Activated gamma-delta T cell treated with Interleukin-2 at 50 U/mL for 16 hours (primary cell): Measurements from ENCODE around the gene ITFG2.
"Not testable (repeated sequence)": the region's sequence is repeated elsewhere in the genome, so short reads cannot be mapped to it uniquely, and the experiment has no call there.

Experiments
- DNase-seq: peaks from one replicate; pipeline ENCODE4 v3.0.0-alpha.2; 2020

ITFG2 gene

DNA sequence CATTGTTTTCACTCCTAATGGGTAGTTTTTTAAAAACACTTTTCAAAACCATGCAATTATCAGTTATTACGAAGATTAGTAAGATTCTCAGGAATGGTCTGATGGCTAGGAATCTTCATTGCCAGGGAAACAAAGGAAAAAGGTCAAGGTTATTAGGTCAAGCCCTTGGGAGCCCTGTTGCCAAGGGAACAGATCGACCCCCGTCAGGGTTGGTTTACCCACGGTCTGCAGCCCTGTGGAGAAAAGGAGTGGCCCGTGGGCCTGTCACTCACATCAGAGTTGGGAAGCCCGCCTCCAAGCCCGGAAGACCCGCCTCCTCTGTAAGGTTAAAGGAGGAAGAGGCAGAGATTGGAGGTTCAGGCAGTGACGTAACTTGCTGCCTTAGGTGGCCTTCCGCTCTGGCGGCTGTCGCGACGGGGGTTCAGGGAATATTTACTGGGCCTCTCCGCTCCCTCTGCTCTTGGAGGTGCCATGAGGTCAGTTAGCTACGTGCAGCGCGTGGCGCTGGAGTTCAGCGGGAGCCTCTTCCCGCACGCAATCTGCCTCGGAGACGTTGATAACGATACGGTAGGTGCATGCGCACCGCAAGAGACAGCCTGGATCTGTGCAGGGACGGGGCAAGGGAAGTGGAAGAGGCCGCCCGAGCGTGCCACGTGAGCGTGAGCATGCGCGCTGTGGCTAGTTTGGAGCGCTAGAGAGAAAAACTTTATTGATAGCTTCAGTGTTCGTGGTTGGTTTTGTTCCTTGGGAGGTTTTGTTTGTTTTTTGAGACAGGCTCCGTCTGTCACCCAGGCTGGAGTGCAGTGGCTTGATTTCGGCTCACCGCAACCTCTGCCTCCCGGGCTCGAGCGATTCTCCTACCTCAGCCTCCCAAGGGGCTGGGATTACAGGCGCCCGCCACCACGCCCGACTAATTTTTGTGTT lies at the start of gene ITFG2:
Gene ITFG2 (plus strand): TSS at position 379 of the 924 bp plus-strand sequence. CDS start 93 bp downstream, at position 472.
- peak; percentile 96 for DNase-seq

DNA sequence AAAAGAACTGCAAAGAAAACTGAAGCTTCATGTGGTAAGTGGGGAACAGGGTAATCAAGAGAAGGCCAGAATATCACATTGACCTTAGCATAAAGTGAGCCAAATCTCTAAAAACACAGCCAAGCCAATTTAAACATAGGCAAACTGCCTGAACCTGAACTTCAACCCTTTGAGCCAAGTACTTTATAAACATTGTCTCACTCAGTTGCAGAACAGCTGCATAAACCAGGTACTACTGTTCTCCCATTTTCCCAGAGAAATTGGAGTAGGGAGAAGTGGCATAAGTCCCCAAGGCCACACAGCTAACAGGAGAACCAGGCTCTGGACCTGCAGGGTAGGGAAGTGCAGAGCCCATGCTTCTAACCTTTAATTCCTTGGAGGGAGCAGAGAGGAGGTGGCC lies 48.1 kb upstream of the ITFG2 start:
- DNase-seq, result no peak

DNA sequence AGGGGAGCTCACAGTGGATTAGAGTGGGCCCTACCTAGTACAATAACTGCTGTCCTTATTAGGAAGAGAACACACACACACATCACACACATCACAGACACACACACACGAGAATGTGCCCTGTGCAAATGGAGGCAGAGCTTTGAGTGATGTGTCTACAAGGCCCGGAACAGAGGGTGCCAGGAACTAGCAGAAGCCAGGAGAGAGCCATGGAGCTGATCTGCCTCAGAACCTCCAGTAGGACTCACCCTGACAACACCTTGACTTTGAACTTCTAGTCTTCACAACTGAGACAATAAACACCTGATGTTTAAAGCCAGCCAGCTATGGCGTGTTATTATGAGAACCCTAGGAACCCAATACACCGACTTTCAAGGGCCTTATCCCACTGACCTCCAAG lies 47.4 kb upstream of the ITFG2 start:
- no peak for DNase-seq

DNA sequence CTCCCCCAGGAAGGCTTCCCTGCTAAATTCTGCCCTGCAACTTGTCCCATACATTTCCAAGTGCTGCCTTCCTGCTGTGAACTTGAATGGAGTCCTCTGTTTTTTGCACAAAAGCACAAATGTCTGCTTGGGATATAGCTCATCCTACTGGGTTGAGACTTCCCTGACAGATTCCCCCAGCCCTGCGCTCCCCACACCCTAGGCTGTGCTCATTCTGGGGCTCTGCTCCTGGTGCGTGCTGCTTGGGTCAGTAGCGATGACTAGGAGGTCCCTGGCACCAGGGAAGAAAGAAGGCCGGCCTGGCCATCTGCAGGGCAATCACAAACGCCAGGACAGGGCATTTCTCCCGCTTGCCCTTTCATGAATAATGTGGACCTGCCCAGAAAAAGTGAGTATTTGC lies 46.9 kb upstream of the ITFG2 start:
- DNase-seq, result no peak

DNA sequence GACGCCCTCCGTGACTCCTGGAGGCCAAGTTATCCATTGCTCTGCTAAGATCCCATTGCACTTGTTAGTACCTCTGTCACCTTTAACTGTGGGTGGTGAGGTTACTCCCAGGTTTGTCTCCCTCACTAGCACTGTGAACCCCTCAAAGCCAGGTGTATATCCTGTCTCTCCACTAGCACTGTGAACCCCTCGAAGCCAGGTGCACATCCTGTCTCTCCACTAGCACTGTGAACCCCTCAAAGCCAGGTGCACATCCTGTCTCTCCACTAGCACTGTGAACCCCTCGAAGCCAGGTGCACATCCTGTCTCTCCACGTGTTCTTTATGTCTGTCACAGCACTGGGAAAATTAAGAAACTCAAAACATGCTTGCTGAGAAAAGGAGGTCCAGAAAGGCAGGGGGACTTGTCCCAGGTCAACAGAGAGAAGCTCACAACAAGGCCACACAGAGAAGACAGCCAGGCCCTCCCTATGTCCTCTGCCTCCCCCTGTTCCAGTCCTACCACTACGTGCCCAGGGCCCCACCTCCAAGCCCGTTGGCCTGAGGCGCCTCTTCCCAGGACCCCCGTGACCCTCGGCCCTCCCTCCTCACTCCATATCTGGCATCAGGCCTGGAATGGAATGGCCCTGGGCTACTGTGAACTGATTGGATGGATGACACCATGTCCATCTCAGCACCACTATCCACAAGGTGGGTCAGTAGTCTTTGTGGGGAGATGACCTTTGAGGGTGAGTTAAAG lies 44.1 kb upstream of the ITFG2 start:
- no peak for DNase-seq

DNA sequence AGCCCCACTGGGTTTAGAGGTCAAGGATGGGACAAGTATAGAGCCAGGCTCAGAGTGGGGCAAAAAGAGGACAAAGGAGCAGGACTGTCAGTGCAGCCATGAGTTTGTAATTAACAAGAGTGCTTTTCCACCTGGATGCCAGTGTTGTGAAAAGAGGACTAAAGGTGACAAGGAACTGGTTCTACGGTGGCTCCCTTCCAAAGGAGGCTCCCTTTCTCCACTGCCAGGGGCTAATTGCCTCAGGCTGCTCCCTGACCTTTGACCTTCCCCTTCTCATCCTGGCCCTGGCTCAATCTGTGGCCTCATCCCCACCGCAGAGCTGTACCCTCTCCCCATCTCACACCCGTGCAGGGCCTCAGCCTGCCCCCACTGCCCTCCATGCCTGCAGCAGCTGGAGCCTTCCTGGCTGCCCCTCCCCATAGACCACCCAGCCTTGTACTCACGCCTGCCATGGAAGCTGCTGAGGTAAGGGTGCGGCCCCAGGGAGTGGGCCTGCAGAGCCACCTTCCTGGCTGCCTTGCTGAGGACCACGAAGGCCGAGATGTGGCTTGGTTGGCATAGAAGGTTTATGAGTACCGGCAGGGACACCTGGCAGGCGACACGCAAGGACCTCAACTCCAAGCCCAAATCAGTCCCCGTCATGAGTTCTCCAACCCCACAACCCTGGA lies 42.5 kb upstream of the ITFG2 start:
- no peak for DNase-seq

DNA sequence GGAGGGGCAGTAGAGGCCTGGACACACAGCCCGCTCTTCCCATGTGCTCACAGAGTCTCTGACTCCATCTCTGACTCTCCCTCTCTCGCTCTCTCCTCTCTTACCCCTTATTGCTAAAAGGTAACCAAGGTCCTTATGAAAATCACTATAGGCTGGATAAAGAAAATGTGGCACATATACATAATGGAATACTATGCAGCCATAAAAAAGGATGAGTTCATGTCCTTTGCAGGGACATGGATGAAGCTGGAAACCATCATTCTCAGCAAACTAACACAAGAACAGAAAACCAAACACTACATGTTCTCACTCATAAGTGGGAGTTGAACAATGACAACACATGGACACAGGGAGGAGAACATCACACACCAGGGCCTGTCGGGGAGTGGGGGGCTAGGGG lies 41.9 kb upstream of the ITFG2 start:
- DNase-seq, result not testable (repeated sequence)

DNA sequence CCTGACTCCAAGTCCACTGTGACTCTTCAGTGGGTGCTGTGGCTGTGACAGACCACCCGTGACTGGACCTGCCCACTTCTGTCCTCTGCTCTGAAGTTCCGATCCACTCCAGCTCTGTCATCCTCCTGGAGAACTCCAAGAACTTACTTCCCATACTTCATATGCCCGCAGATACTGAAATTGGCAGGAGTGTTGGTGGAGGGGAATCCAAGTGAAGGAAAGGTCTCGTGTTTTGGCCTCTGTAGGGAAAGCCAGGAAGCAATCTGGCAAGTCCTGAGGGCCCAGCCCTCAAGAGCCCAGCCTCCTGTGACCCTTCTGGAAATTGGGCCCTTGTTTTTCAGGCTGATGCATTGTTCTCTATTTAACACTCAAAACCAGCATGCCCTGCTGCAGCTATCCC lies 40.1 kb upstream of the ITFG2 start:
- no peak for DNase-seq

DNA sequence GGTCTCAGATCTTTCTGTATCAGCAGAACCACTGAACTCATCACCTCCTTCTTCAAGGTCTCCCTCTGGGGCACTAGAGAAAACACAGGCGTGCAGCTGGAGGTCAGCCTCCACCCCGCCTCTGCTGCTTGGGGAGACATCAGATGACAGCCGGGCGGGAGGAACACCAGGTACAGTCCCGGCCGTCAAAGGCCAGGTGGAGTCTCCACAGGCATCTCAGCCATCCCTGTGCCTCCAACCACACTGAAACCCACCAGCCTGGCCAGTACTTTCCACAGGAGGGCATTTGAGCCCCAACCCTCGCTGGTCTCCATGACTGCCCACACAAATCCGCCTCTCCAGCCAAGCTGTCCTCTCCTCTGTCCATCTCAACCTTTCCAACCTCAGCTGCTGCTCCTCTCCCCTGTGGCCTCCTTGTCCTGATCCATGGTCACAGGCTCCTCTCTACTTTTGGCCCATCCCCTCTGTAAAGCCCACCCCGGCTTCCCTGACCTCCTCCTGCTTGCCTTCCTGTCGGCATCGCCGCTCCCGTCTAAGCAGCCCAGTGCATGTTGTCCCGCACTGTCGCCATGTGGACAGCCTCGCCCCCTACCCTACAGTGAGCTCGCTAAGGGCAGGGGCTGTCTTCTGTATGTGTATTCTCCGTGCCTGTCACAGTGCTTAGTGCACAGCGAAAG lies 39.1 kb upstream of the ITFG2 start:
- DNase-seq, result no peak

DNA sequence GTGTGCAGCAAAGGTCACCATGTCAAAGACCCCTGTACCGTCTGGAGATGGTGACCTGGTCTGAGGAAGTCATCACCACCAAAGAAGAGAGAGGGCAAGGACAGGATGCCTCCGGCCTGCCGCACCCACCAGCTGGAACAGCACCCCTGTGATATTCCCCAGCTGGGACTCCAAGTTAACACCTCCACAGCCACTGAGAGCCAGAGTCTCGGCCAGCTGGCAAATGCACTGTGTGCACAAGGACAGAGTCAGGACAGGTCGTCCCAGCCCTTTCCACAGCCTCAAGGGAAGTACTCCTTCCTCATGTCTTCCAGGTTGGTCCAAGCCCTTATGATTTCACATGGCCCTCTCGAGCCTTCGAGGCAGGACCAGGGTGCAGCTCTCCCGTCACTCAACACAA lies 37.0 kb upstream of the ITFG2 start:
- DNase-seq, result no peak

DNA sequence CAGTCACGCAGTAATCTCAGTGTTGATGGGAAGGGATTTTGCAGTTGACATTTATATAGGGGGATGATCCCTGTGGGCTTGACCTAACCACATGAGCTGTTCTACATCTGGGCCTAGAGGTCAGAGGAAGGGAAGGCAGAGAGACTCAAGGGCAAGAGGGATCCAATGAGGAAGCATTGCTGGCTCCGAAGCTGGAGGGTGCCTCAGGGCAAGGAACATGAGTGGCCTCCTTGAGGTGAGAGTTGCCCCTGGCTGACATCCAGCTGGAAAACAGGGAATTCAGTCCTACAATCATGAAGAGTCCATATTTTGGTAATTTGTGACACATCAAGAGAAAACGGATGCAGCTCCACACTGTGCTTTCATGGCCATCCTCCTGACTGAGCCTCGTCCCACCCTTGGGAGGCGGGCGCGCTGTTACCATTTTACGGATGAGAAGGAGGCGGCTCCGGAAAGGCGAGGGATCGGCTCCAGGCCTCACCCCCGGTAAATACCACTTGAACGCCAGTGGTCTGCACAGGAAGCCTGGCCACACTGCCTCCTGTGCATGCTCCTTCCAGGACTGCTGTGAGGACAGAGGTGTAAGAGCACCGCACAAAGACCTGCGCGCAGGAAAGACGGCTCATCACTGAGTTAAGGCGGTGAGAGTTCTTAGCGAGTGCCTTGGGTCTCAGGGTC lies 36.2 kb upstream of the ITFG2 start:
- DNase-seq, result no peak

DNA sequence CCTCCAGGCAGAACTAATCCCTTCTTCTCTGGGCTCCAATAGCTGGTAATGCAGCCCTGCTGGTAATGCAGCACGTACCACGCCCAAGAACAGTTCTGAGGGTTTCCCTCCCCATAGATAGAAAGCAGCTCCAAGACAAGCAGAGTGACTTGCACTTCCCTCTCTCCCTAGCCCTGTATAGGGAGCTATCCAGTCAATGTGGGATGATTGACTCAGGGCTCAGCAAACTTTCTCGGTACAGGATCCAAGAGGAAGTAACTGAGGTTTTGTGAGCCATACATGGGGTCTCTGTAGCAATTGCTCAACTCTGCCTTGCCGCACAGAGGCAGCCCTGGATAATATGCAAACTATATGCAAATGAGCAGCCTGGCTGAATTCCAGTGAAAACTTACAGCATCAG lies 33.2 kb upstream of the ITFG2 start:
- no peak for DNase-seq

DNA sequence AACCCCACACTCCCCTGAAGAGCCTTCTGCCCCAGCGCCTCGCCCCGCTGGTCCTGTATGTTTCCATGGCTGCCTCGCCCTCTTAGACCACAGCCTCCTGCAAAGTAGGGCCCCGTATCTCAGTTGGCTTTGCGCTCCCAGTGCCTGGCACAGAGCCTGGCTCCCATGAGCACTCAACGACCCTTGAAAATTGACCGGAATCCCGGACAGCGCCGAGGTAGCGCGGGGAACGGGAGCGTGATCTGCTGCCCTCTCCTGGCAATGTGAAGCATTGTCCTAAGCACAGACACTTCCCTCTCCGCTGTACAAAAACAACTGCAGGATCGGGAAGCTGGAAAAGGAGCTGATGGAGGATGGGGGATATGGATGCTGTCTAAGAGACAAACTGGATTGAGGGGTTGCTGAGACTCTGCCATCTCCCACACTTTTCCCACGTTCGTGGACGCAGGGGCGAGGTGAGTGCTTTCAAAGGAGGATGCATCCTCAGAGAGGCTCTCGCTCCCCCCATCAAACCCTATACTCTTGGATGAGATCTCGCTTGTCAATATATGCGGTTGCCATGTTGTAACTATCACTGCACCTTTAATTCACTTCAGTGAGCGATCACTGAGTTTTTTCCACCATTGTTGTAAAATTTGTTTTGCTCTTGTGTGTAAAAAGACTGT lies 28.4 kb upstream of the ITFG2 start:
- DNase-seq, result peak; percentile 34

DNA sequence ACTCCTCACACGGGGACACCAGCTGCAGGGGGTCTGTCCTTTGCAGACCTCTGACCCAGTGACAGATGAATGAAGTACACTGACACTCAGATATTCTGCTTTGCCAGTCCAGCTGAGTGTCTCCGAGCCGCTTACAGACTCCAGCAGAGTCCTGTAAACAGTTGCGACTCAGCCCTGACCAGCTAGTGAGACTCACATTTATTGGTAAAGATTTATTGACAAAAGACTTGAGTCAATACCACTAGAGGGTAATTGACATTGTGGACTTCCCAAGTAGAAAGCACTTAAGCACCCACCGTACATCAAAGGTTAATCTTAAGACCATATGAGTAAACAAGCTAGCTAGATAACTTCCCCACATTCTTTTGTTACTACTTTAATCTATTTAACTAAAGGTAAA lies 27.5 kb upstream of the ITFG2 start:
- no peak for DNase-seq

DNA sequence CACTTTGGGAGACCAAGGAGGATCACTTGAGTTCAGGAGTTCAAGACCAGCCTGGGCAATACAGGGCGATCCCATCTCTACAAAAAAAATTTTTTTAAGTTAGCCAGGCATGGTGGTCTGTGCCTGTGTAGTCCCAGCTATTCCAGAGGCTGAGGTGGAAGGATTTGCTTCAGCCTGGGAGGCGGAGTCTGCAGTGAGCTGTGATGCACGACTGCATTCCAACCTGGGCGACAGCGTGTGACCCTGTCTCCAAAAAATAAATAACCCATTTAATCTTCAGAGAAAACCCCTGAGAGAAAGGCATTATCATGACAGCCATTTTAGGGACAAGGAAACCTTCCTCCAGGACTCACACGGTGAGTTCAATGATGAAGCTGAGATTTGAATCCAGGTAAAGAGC lies 21.4 kb upstream of the ITFG2 start:
- DNase-seq, result no peak

DNA sequence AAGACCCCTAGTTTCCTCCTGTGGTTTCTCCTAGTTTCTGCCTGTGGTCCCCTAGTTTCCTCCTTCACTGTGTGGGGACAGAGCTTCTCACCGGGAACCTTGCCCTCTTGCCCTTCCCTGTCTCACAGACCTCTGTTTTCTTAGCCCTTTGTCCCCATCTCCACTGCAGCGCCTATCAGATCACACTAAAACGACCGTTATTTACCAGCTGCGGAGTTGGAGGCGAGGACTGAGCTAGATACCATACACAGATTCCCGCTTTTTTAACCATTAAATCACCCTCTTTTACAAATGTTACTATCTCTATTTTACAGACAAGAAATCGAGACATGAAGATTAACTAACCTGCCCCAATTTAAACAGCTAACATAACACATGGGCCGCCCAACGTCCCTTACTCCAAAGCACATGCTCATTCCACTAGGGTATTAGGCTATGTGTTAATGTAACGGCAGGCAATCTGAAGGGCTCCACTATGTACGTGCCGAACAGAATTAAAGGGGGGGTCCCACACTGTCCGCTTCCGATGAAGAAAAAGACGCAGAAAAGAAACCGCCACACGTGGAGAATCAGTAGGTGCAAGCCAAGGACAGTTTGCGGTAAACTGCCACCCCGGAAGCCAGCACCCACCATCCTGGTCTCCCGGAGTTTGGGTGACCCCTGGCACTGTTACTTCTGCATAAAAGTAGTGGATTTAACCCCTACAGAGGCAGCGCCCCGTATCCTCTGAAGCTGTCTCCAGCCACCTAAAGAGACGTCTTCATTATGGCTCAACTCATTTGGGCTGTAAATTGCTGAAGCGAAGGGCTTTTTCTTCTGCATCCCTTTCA lies 19.6 kb upstream of the ITFG2 start:
- DNase-seq, result no peak

DNA sequence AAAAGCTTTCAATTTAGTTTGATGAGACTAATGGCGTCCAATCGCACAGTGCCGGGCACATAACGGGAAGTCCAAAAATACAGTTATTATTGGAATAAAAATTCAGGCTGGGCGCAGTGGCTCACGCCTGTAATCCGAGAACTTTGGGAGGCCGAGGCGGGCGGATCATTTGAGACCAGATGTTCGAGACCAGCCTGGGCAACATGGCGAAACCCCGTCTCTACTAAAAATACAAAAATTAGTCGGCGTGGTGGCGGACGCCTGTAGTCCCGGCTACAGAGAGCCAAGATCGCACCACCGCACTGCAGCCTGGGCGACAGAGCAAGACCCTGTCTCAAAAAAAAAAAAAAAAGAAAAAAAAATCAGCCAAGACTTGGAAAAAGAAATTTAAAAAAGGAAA lies 18.9 kb upstream of the ITFG2 start:
- no peak for DNase-seq

DNA sequence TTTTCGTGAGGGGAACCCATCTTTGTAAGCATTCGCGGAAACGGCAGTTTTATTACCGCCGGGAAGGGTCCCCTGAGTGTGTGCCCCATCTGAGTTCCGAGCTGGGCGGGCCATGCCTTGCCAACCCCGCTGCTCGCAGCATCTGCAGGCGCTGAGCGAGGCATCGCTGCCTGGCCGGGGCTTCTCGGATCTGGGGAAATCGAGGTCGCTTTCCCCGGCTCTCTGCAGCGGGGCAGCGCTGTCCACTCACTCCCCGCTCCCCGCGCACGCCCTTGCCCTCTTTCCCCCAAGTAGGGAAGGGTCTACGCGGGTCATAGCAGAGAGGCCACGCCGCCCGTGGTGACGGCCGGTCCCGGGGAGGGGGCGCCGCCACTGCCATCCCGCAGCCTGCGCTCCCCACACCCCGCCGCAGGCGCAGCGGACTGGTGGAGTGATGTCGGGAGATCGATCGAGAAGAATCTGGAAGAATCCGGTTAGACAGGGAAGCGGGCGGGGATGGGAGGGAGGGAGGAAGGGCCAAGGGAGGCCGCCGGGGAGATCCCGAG lies 18.2 kb upstream of the ITFG2 start:
- no peak for DNase-seq

DNA sequence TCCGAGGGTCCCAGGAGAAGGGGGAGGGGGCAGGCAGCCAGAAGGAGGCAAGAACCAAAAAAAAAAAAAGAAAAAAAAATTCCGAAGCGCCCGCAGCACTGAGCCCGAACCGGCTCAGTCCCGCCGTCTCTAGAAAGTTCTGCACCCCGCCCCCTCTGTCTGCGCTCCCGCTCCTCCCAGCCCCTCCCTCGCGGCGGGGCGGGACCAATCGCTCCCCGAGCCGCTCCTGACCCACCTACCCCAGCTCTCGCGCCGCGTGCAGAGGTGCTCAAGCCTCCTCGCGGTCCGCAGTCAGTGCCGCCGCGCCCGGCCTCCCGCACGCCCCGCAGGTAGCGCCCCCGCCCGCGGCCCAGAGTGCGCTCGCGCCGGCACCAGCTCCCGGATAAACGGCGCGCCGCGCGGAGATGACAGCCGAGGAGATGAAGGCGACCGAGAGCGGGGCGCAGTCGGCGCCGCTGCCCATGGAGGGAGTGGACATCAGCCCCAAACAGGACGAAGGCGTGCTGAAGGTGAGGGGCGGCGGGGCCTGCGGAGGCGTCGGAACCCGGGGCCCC lies 17.7 kb upstream of the ITFG2 start, which contains the start of gene FKBP4:
Gene FKBP4 (plus strand): TSS at position 235 of the 554 bp plus-strand sequence. CDS start 170 bp downstream, at position 405.
- DNase-seq, result peak; percentile 84
